Esophagus squamous epithelium (tissue), 5 donors: Measurements from ENCODE around the gene MBD2. TPM values are rescaled to one million over a fixed set of nuclear protein-coding genes. Genes with fewer than 3 reads are reported as not detected.
"Not testable (repeated sequence)": the region's sequence is repeated elsewhere in the genome, so short reads cannot be mapped to it uniquely, and the experiment has no call there.

Source experiments
- DNase-seq: peaks from one replicate; lab custom pipeline; 2025; lab: John Stamatoyannopoulos, UW
- H3K27ac ChIP-seq, 4 donors: fragments of 200-600 bp; sonication (generic); one replicate each; pipeline ENCODE4 v1.5.1; 2016 to 2019; ENCODE audit warnings: mild to moderate bottlenecking in 1 of 4
- H3K27me3 ChIP-seq, 4 donors: fragments of 200-600 bp; sonication (generic); 1 replicate in 3 of 4; 2 replicates in 1 of 4; pipeline versions ENCODE4 v1.5.1 to v1.6.0; 2017 to 2021; ENCODE audit warnings: antibody characterized with exemption in 1 of 4
- H3K36me3 ChIP-seq, 3 donors: fragments of 200-600 bp; sonication (generic); one replicate each; pipeline ENCODE4 v1.5.1; 2016 to 2019
- H3K4me1 ChIP-seq, 3 donors: fragments of 200-600 bp; sonication (generic); one replicate each; pipeline ENCODE4 v1.5.1; 2017 to 2019
- H3K4me3 ChIP-seq, 4 donors: fragments of 200-600 bp; sonication (generic); 1 replicate in 3 of 4; 2 replicates in 1 of 4; pipeline ENCODE4 v1.5.1; 2016 to 2019; ENCODE audit warnings: mild to moderate bottlenecking in 2 of 4, moderate library complexity in 1 of 4
- H3K9me3 ChIP-seq, 3 donors: fragments of 200-600 bp; sonication (generic); one replicate each; pipeline ENCODE4 v1.5.1; 2016 to 2019
- POLR2A ChIP-seq, 4 donors: fragments of 450-650 bp; IDR thresholded peaks; one replicate each; pipeline ENCODE4 v1.6.1; 2017; ENCODE audit warnings: antibody characterized with exemption in 4 of 4, mild to moderate bottlenecking in 4 of 4, moderate library complexity in 3 of 4
- WGBS, 2 donors: methylation state at CpG; one replicate each; pipeline ENCODE4 v1.1.5; 2018; 5-methylcytosine and 5-hydroxymethylcytosine counted together
- intact Hi-C: fragments of 100-400 bp; cut with DNase I; formaldehyde crosslinking; loops from one replicate; pipeline ENCODE4 v1.15.0; 2022
- total RNA-seq, 4 donors: library from RNA; depleted of rRNA; stranded (reverse); fragments of >200 nt; gene quantifications; one replicate each; pipeline ENCODE4 v1.1.0, GENCODE V29; 2016
- TF ChIP-seq, protein P1 (sequence below), 6 experiments: fragments of 450-650 bp in 4 of 6; fragments of 200-600 bp in 2 of 6; sonication (generic) in 2 of 6; IDR thresholded peaks; one replicate each; pipeline ENCODE4 v1.5.1; 2016 to 2019; ENCODE audit warnings: antibody characterized with exemption in 6 of 6, mild to moderate bottlenecking in 4 of 6, moderate library complexity in 4 of 6
- donor health status: DM: yes; HTN: yes; CAD: no.

MBD2 gene
- total RNA-seq, 4 donors from 2014 or later = 38.2 to 48.4 (median 46.3) TPM

- no peak overlapping the region for H3K4me3 ChIP-seq
- no peaks in the 10 kb centered on the region for H3K9me3 ChIP-seq
- DNase-seq = no peak
- peaks cover 0 to 5% (median 0%) of the 10 kb centered on the region in 3 donors for H3K4me1 ChIP-seq
- H3K27me3 ChIP-seq = no peaks in the 10 kb centered on the region
- H3K27ac ChIP-seq = no peak overlapping the region
- no peaks in the 10 kb centered on the region for H3K36me3 ChIP-seq
- intact Hi-C loops = no loop called here
- TF ChIP-seq POLR2A (IDR thresholded peaks at IDR 0.05) = no peak
- TF ChIP-seq, protein P1, sequence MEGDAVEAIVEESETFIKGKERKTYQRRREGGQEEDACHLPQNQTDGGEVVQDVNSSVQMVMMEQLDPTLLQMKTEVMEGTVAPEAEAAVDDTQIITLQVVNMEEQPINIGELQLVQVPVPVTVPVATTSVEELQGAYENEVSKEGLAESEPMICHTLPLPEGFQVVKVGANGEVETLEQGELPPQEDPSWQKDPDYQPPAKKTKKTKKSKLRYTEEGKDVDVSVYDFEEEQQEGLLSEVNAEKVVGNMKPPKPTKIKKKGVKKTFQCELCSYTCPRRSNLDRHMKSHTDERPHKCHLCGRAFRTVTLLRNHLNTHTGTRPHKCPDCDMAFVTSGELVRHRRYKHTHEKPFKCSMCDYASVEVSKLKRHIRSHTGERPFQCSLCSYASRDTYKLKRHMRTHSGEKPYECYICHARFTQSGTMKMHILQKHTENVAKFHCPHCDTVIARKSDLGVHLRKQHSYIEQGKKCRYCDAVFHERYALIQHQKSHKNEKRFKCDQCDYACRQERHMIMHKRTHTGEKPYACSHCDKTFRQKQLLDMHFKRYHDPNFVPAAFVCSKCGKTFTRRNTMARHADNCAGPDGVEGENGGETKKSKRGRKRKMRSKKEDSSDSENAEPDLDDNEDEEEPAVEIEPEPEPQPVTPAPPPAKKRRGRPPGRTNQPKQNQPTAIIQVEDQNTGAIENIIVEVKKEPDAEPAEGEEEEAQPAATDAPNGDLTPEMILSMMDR (IDR thresholded peaks at IDR 0.05) = no peak
Observed at GRCh38 chr18:54130631-54131030, 93.8 kb downstream of the MBD2 start.

DNA sequence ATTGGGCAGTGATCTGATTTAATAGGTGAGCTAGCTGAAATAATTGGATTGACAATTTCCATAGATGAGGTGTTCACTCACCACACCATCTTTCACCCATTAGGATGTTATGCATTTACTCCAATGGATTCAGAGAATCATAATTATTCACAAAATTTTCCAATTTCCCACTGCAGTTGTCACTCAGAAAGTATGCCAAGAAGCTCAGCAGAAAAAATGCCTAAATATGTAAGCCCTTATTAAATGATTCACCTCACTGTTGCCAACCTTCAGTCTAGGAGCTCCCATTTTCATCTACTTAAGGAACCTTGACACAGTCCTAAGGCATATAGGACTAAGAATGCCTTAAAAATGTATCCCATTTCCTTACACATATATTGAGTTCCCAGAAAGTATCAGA lies 94.3 kb downstream of the MBD2 start:
- Histone ChIP-seq H3K27me3 (no peaks in the 10 kb centered on the region), H3K36me3 (no peaks in the 10 kb centered on the region), H3K4me3 (no peak overlapping the region), H3K4me1 (peaks cover 0 to 5% (median 0%) of the 10 kb centered on the region in 3 donors), H3K9me3 (no peaks in the 10 kb centered on the region), H3K27ac (no peak overlapping the region)
- TF ChIP-seq, protein P1 (IDR thresholded peaks at IDR 0.05) = no peak
- no peak for TF ChIP-seq POLR2A (IDR thresholded peaks at IDR 0.05)
- no peak for DNase-seq
- intact Hi-C loops = no loop called here

DNA sequence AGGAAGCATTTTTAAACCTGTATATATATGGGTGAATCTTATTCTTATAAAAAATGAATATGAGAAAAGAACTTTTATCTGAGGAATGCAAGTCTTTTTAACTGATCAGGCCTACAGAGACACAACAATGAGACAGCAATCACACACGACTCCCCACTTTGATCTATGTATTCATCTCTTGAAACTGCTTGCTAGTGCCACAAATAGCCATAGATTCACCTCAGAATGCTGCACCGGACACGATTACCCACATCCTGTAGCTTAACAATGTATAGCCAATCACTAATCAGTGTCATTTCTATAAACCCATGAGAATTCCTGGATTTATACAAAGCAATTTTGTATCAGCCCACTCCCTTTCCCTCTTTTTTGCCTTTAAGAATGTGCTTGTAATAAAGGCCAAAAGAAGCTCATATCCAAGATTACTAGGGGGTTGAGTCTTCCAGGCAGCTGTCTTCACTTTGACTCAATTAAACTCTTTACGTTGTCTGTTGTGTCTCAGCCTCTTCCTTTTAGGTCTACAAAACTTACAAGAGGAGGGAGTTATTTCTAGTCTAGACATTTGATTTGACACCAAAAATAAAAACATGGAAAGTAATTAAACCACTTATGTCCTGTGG lies 94.9 kb downstream of the MBD2 start:
- Histone ChIP-seq H3K36me3 (no peaks in the 10 kb centered on the region), H3K27me3 (no peaks in the 10 kb centered on the region), H3K27ac (no peak overlapping the region), H3K4me3 (no peak overlapping the region), H3K4me1 (peaks cover 0 to 5% (median 0%) of the 10 kb centered on the region in 3 donors), H3K9me3 (no peaks in the 10 kb centered on the region)
- DNase-seq = no peak
- no peak for TF ChIP-seq POLR2A (IDR thresholded peaks at IDR 0.05)
- TF ChIP-seq, protein P1 (IDR thresholded peaks at IDR 0.05) = no peak
- intact Hi-C loops = no loop called here
- WGBS, 2 donors = 82 to 91% methylated on average over 4 of the region's 4 CpGs

DNA sequence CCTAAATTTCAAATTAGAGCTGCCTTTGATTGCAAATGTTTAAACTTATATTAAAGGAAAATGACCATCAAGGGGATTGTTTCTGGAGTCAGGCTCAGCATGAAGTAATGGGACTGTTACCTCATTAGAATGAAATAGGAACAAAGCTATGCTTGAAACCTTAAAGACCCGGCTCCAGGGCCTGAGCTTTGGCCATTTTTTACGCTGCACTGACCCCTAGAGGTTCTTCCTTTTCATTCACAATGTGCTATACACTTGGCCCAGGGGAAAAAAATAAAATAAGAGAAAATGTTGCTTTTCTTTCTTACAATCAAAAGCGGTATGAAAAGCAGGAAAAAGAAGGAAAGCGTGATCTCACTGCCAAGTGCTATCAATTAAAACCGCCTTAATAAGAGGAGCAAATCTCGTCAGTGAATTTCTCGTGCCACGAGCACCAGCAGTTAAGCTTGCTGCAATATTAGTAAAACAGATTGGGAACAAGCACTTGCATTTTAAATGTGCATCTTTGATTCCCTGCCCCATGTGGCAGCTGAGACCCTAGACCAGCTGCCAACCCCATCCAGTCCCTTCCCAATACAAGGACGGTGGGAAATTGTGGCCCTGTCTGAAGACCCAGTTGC lies 96.6 kb downstream of the MBD2 start:
- Histone ChIP-seq H3K4me1 (peaks cover 0 to 5% (median 0%) of the 10 kb centered on the region in 3 donors), H3K9me3 (no peaks in the 10 kb centered on the region), H3K27ac (no peak overlapping the region), H3K27me3 (no peaks in the 10 kb centered on the region), H3K4me3 (no peak overlapping the region), H3K36me3 (no peaks in the 10 kb centered on the region)
- 75 to 79% methylated on average over 8 to 9 of the region's 9 CpGs for WGBS, 2 donors
- TF ChIP-seq, protein P1 (IDR thresholded peaks at IDR 0.05) = peak in 4 of 6 experiments; percentile 10 to 39 (median 20)
- TF ChIP-seq POLR2A (IDR thresholded peaks at IDR 0.05) = no peak
- no peak for DNase-seq
- intact Hi-C loops = no loop called here

DNA sequence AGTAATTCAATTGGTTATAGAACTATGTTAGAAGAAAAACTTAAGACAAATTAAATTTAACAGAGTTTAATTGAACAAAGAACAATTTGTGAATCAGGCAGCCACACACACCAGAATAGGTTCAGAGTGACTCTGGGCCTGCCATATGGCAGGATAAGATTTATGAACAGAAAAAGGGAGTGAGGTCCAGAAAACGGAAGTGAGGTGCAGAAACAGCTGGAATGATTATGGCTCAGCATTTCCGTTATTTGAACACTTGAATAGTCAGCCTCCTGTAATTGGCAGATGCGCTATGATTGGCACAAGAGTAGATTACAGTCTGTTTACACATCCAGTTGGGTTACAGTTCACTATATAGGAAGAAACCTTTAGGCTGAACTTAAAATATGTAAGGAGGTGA lies 99.0 kb downstream of the MBD2 start:
- no peak overlapping the region for H3K4me3 ChIP-seq
- H3K36me3 ChIP-seq = no peaks in the 10 kb centered on the region
- 65 to 75% methylated on average over 3 of the region's 3 CpGs for WGBS, 2 donors
- TF ChIP-seq POLR2A (IDR thresholded peaks at IDR 0.05) = no peak
- TF ChIP-seq, protein P1 (IDR thresholded peaks at IDR 0.05) = no peak
- no peak for DNase-seq
- H3K27ac ChIP-seq = no peak overlapping the region
- intact Hi-C loops = no loop called here
- H3K27me3 ChIP-seq = no peaks in the 10 kb centered on the region
- H3K9me3 ChIP-seq = no peaks in the 10 kb centered on the region
- peaks cover 0 to 1% (median 0%) of the 10 kb centered on the region in 3 donors for H3K4me1 ChIP-seq

DNA sequence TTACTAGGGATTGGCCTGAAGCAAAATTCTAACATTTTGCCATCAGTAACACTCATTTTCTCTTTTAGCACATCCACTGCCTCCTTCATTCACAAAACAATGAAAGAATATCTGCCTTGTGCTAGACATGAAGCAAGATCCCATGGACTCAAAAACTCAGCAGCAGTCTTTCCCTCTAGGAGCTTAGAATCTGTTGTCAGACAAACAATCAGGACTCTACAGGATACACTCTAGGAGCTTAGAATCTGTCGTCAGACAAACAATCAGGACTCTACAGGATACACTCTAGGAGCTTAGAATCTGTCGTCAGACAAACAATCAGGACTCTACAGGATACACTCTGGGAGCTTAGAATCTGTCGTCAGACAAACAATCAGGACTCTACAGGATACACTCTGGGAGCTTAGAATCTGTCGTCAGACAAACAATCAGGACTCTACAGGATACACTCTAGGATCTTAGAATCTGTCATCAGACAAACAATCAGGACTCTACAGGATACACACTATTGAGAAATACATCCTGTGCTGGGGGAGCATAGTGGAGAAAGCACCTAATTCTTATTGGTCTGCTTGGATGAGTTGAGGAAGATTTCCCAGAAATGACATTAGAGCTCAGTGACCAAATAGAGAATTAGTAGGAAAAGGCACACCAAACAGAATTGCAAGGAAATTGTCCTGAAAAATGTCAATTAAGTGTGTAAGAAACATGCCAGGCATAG lies 100.6 kb downstream of the MBD2 start:
- intact Hi-C loops, H3K9me3 ChIP-seq, H3K27ac ChIP-seq, H3K4me3 ChIP-seq, H3K4me1 ChIP-seq, H3K27me3 ChIP-seq, DNase-seq, H3K36me3 ChIP-seq: not testable (repeated sequence)
- 77 to 85% methylated on average over 3 to 4 of the region's 4 CpGs for WGBS, 2 donors
